ENCODE results near the gene LZTFL1. TPM values are rescaled to one million over a fixed set of nuclear protein-coding genes. Genes with fewer than 3 reads are reported as not detected.

LZTFL1 gene
- total RNA-seq, 1 experiment from 2014 or later: 10.6 TPM

DNA sequence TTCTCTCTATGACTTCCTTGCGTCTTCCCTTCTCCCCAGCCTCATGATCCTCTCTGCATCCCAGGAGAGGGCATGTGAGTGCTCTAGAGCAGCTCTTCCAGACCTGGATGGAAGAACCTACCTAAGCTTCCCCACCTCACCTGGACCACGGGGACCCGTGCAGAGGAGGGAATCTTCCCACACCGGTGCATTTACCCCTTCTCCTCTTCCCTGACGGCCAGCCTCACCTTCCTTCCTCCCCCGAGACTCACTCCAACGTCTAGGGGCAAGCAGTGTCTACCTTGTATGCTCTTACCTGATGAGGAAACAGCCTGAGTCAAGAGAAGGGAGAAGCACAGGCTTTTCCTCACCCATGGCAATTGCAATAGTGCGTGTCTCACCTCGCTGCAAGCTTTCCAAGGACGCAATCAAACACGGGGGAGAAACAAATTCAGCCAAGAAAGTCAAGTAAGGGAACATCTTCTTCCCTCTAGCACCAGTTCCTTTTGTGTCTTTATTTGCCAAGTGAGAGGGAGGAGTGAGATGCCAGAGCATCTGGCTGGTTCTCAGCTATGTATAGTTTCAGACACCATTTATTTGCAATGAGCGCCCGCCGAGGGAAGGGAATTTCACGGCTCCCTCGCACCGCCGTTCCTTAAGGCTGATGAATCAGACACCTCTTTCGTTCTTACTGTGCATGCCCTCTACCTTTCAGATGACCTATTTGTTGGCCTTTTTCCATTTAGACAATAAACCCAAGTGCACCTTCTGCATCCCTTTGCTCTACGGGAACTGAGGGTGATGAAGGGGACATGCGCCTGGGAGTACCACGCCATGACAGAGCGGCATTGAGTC is 42.7 kb upstream of the LZTFL1 start:
- ChIA-PET POLR2A (ENCODE audit: low non-redundant PET) (no interaction called here), CTCF (no interaction called here)
- intact Hi-C loops (cut with micrococcal nuclease; ENCODE audit: unreplicated experiment): no loop called here
- H3K9me3 ChIP-seq (ENCODE audit: low read depth, low read length, poor library complexity, severe bottlenecking): no peaks in the 10 kb centered on the region
- no peak overlapping the region for H3K4me3 ChIP-seq (ENCODE audit: low read depth, low read length, poor library complexity, severe bottlenecking)
- H3K36me3 ChIP-seq (ENCODE audit: insufficient read depth, low read length, poor library complexity, severe bottlenecking): no peaks in the 10 kb centered on the region
- no peaks in the 10 kb centered on the region for H3K4me1 ChIP-seq (ENCODE audit: insufficient read depth, low read length, poor library complexity, severe bottlenecking)
- no peak for DNase-seq (ENCODE audit: low spot score)
- TF ChIP-seq, protein P1, sequence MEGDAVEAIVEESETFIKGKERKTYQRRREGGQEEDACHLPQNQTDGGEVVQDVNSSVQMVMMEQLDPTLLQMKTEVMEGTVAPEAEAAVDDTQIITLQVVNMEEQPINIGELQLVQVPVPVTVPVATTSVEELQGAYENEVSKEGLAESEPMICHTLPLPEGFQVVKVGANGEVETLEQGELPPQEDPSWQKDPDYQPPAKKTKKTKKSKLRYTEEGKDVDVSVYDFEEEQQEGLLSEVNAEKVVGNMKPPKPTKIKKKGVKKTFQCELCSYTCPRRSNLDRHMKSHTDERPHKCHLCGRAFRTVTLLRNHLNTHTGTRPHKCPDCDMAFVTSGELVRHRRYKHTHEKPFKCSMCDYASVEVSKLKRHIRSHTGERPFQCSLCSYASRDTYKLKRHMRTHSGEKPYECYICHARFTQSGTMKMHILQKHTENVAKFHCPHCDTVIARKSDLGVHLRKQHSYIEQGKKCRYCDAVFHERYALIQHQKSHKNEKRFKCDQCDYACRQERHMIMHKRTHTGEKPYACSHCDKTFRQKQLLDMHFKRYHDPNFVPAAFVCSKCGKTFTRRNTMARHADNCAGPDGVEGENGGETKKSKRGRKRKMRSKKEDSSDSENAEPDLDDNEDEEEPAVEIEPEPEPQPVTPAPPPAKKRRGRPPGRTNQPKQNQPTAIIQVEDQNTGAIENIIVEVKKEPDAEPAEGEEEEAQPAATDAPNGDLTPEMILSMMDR (conservative IDR thresholded peaks at IDR 0.05; ENCODE audit: low read depth, low read length): no peak
- TF ChIP-seq EZH2 (IDR thresholded peaks at IDR 0.05; ENCODE audit: borderline replicate concordance, low read depth, low read length, poor library complexity, severe bottlenecking): no peak
- no peak overlapping the region for H3K27ac ChIP-seq (ENCODE audit: low read depth, low read length, poor library complexity, severe bottlenecking)
- no peaks in the 10 kb centered on the region for H3K27me3 ChIP-seq (replicated peaks; ENCODE audit: insufficient read depth, low read depth, low read length, poor library complexity)
- no TSS peak for BruUV-seq (replicated peaks)

DNA sequence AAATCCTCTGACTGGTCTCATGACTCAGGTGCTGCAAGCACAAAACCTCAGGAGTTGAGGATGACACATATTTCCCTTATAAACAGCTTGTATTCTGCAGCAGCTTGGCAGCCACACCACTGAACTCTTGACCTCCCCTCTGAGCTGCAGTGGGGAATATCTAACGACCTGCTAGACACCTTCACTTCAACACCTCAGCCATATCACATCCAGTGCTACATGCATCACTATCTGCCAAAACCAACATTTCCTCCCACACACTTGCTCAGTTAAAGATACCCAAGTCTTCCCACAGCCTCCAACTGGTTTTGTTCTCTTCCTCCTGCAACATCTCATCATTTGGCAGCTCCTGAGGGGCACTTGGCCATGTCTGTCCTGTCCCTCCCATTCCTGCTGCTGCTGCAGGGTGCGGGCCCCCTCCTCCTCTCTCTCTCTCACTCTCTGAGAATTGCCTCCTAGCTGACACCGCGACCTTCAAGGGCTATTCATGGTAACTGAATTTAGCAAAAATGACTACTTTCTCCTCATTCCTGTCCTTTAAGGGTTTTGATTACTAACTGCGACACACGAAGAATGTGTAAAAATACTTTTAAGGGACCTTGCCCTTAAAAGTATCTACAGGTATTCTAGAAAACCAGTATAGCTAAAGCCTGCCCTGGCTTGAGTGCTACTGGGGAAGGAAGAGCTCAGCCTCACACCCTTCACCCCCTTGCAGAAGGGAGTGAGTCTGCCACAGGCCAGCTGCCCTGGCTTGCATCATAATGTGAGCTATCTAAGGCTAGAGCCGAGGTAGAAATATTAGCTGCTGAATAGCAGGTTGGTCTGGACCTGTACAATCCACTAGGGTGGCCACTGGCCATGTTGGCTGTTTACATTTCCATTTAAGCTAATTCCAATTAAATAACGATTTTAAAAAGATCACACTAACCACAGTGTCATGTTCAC is 39.4 kb upstream of the LZTFL1 start:
- H3K27ac ChIP-seq (ENCODE audit: low read depth, low read length, poor library complexity, severe bottlenecking): no peak overlapping the region
- no peaks in the 10 kb centered on the region for H3K36me3 ChIP-seq (ENCODE audit: insufficient read depth, low read length, poor library complexity, severe bottlenecking)
- ChIA-PET CTCF (no interaction called here), POLR2A (ENCODE audit: low non-redundant PET) (no interaction called here)
- no peak for DNase-seq (ENCODE audit: low spot score)
- TF ChIP-seq EZH2 (IDR thresholded peaks at IDR 0.05; ENCODE audit: borderline replicate concordance, low read depth, low read length, poor library complexity, severe bottlenecking): no peak
- TF ChIP-seq, protein P1 (conservative IDR thresholded peaks at IDR 0.05; ENCODE audit: low read depth, low read length): no peak
- BruUV-seq (replicated peaks): no TSS peak
- no peaks in the 10 kb centered on the region for H3K4me1 ChIP-seq (ENCODE audit: insufficient read depth, low read length, poor library complexity, severe bottlenecking)
- no peaks in the 10 kb centered on the region for H3K9me3 ChIP-seq (ENCODE audit: low read depth, low read length, poor library complexity, severe bottlenecking)
- no peak overlapping the region for H3K4me3 ChIP-seq (ENCODE audit: low read depth, low read length, poor library complexity, severe bottlenecking)
- intact Hi-C loops (cut with micrococcal nuclease; ENCODE audit: unreplicated experiment): no loop called here
- H3K27me3 ChIP-seq (replicated peaks; ENCODE audit: insufficient read depth, low read depth, low read length, poor library complexity): no peaks in the 10 kb centered on the region

DNA sequence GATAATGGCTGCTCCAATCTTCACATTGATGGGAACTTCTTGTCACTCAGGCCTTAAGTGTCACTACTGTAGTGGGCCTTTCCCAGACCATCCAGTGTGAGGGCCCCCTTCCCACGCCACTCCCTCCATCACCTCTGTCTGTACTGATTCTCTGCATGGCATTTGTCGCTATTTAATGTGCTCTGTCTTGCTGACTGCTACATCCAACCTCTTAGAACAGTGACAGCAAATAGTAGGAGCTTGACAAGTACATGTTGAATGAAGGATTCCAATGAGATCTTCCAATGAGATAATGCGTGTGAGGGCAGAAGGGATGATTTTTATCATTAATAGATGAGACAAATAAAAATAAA is 38.8 kb upstream of the LZTFL1 start:
- intact Hi-C loops (cut with micrococcal nuclease; ENCODE audit: unreplicated experiment): no loop called here
- Histone ChIP-seq H3K27ac (ENCODE audit: low read depth, low read length, poor library complexity, severe bottlenecking) (no peak overlapping the region), H3K4me1 (ENCODE audit: insufficient read depth, low read length, poor library complexity, severe bottlenecking) (no peaks in the 10 kb centered on the region), H3K9me3 (ENCODE audit: low read depth, low read length, poor library complexity, severe bottlenecking) (no peaks in the 10 kb centered on the region), H3K4me3 (ENCODE audit: low read depth, low read length, poor library complexity, severe bottlenecking) (no peak overlapping the region), H3K36me3 (ENCODE audit: insufficient read depth, low read length, poor library complexity, severe bottlenecking) (no peaks in the 10 kb centered on the region), H3K27me3 (replicated peaks; ENCODE audit: insufficient read depth, low read depth, low read length, poor library complexity) (no peaks in the 10 kb centered on the region)
- DNase-seq (ENCODE audit: low spot score): no peak
- POLR2A ChIA-PET (ENCODE audit: low non-redundant PET): no interaction called here
- BruUV-seq (replicated peaks): no TSS peak
- TF ChIP-seq, protein P1 (conservative IDR thresholded peaks at IDR 0.05; ENCODE audit: low read depth, low read length): no peak
- TF ChIP-seq EZH2 (IDR thresholded peaks at IDR 0.05; ENCODE audit: borderline replicate concordance, low read depth, low read length, poor library complexity, severe bottlenecking): no peak
- CTCF ChIA-PET: no interaction called here
